Measurements from ENCODE around the gene WDR47.
A peak's percentile ranks its signal among the peaks of the same experiment; 100 is the strongest.
"Not testable (repeated sequence)": the region's sequence is repeated elsewhere in the genome, so short reads cannot be mapped to it uniquely, and the experiment has no call there.

WDR47 gene

GRCh38 chr1:108955111-108955510 lies 86.8 kb downstream of the WDR47 start:
- Histone ChIP-seq H3K9ac (ENCODE audit: low read length) (no peak overlapping the region), H3K9me3 (ENCODE audit: control insufficient read depth, low read length) (no peaks in the 10 kb centered on the region), H3K36me3 (ENCODE audit: control insufficient read depth, insufficient read depth, low read length) (no peaks in the 10 kb centered on the region), H3K4me1 (ENCODE audit: control insufficient read depth, insufficient read depth, low read length) (no peaks in the 10 kb centered on the region), H3K4me3 (ENCODE audit: low read length) (no peak overlapping the region), H3K27me3 (ENCODE audit: control insufficient read depth, insufficient read depth, low read length) (no peaks in the 10 kb centered on the region)

- Histone ChIP-seq H3K4me3 (ENCODE audit: low read length) (no peak overlapping the region), H3K9me3 (ENCODE audit: control insufficient read depth, low read length) (no peaks in the 10 kb centered on the region), H3K27me3 (ENCODE audit: control insufficient read depth, insufficient read depth, low read length) (no peaks in the 10 kb centered on the region), H3K4me1 (ENCODE audit: control insufficient read depth, insufficient read depth, low read length) (no peaks in the 10 kb centered on the region), H3K9ac (ENCODE audit: low read length) (no peak overlapping the region), H3K36me3 (ENCODE audit: control insufficient read depth, insufficient read depth, low read length) (no peaks in the 10 kb centered on the region)
Measured at GRCh38 chr1:108953452-108953851, 88.5 kb downstream of the WDR47 start.

GRCh38 chr1:108951242-108951641 lies 90.7 kb downstream of the WDR47 start:
- Histone ChIP-seq H3K36me3 (ENCODE audit: control insufficient read depth, insufficient read depth, low read length) (no peaks in the 10 kb centered on the region), H3K4me1 (ENCODE audit: control insufficient read depth, insufficient read depth, low read length) (peaks cover 7% of the 10 kb centered on the region), H3K9ac (ENCODE audit: low read length) (no peak overlapping the region), H3K4me3 (ENCODE audit: low read length) (no peak overlapping the region), H3K9me3 (ENCODE audit: control insufficient read depth, low read length) (no peaks in the 10 kb centered on the region), H3K27me3 (ENCODE audit: control insufficient read depth, insufficient read depth, low read length) (no peaks in the 10 kb centered on the region)

- no peaks in the 10 kb centered on the region for H3K27me3 ChIP-seq (ENCODE audit: control insufficient read depth, insufficient read depth, low read length)
- no peak overlapping the region for H3K4me3 ChIP-seq (ENCODE audit: low read length)
- peaks cover 7% of the 10 kb centered on the region for H3K4me1 ChIP-seq (ENCODE audit: control insufficient read depth, insufficient read depth, low read length)
- no peaks in the 10 kb centered on the region for H3K36me3 ChIP-seq (ENCODE audit: control insufficient read depth, insufficient read depth, low read length)
- peak overlapping the region; percentile 1 for H3K9ac ChIP-seq (ENCODE audit: low read length)
- H3K9me3 ChIP-seq (ENCODE audit: control insufficient read depth, low read length) = no peaks in the 10 kb centered on the region
Measured at GRCh38 chr1:108949044-108949443, 92.9 kb downstream of the WDR47 start.

GRCh38 chr1:108947871-108948525 lies 93.9 kb downstream of the WDR47 start:
- H3K4me1 ChIP-seq (ENCODE audit: control insufficient read depth, insufficient read depth, low read length) = peaks cover 7% of the 10 kb centered on the region
- H3K36me3 ChIP-seq (ENCODE audit: control insufficient read depth, insufficient read depth, low read length) = no peaks in the 10 kb centered on the region
- no peak overlapping the region for H3K4me3 ChIP-seq (ENCODE audit: low read length)
- no peaks in the 10 kb centered on the region for H3K9me3 ChIP-seq (ENCODE audit: control insufficient read depth, low read length)
- H3K9ac ChIP-seq (ENCODE audit: low read length) = peak overlapping the region; percentile 13
- H3K27me3 ChIP-seq (ENCODE audit: control insufficient read depth, insufficient read depth, low read length) = no peaks in the 10 kb centered on the region

GRCh38 chr1:108936170-108936569 lies 105.7 kb downstream of the WDR47 start:
- Histone ChIP-seq H3K27me3 (ENCODE audit: control insufficient read depth, insufficient read depth, low read length) (no peaks in the 10 kb centered on the region), H3K9ac (ENCODE audit: low read length) (no peak overlapping the region), H3K4me1 (ENCODE audit: control insufficient read depth, insufficient read depth, low read length) (no peaks in the 10 kb centered on the region), H3K36me3 (ENCODE audit: control insufficient read depth, insufficient read depth, low read length) (peaks cover 5% of the 10 kb centered on the region), H3K4me3 (ENCODE audit: low read length) (no peak overlapping the region), H3K9me3 (ENCODE audit: control insufficient read depth, low read length) (no peaks in the 10 kb centered on the region)

- Histone ChIP-seq H3K36me3 (ENCODE audit: control insufficient read depth, insufficient read depth, low read length) (peaks cover 5% of the 10 kb centered on the region), H3K27me3 (ENCODE audit: control insufficient read depth, insufficient read depth, low read length) (no peaks in the 10 kb centered on the region), H3K9me3 (ENCODE audit: control insufficient read depth, low read length) (no peaks in the 10 kb centered on the region), H3K9ac (ENCODE audit: low read length) (no peak overlapping the region), H3K4me3 (ENCODE audit: low read length) (no peak overlapping the region), H3K4me1 (ENCODE audit: control insufficient read depth, insufficient read depth, low read length) (no peaks in the 10 kb centered on the region)
Measured at GRCh38 chr1:108933944-108934343, 108.0 kb downstream of the WDR47 start.

- not testable (repeated sequence) for H3K9me3 ChIP-seq (ENCODE audit: control insufficient read depth, low read length); H3K9ac ChIP-seq (ENCODE audit: low read length); H3K4me3 ChIP-seq (ENCODE audit: low read length); H3K27me3 ChIP-seq (ENCODE audit: control insufficient read depth, insufficient read depth, low read length); H3K4me1 ChIP-seq (ENCODE audit: control insufficient read depth, insufficient read depth, low read length); H3K36me3 ChIP-seq (ENCODE audit: control insufficient read depth, insufficient read depth, low read length)
Measured at GRCh38 chr1:108927565-108927964, 114.3 kb downstream of the WDR47 start.

GRCh38 chr1:108925920-108926319 lies 116.0 kb downstream of the WDR47 start:
- Histone ChIP-seq H3K4me1 (ENCODE audit: control insufficient read depth, insufficient read depth, low read length) (no peaks in the 10 kb centered on the region), H3K4me3 (ENCODE audit: low read length) (no peak overlapping the region), H3K9me3 (ENCODE audit: control insufficient read depth, low read length) (no peaks in the 10 kb centered on the region), H3K27me3 (ENCODE audit: control insufficient read depth, insufficient read depth, low read length) (no peaks in the 10 kb centered on the region), H3K9ac (ENCODE audit: low read length) (no peak overlapping the region), H3K36me3 (ENCODE audit: control insufficient read depth, insufficient read depth, low read length) (no peaks in the 10 kb centered on the region)
